ENCODE data around the gene SMIM33.
"Not testable (repeated sequence)": the region's sequence is repeated elsewhere in the genome, so short reads cannot be mapped to it uniquely, and the experiment has no call there.

The SMIM33 gene

DNA sequence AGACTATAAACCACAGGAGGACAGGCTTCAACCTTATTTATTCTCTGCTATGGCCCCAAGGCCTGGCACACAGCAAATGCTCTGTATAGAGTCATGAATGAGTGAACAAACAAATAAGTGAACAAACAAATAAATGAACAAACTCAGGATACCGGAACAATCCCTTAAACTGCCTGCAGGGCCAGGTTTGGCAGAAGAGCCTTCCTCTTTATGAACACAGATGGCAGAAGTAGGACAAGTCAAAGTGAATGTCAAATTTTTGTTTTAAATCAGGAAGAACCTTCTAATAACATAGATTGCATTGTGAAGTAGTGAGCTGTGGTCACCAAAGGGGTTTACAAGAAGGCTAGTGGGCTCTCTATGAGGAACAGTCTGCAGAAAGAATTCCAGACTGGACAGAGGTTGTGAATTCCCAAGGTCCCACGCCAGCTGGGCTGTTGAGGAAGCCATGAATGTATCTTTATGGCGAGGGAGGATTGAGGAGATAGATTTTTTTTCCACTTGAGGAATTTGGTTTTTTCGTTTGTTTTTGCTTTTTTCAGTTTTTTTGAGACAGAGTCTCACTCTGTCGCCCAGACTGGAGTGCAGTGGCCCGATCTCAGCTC lies 42.1 kb downstream of the SMIM33 start:
- in situ Hi-C loops (cut with HindIII; ENCODE audit: low pct_ligation_motif_present, low pct_unique_long_range_greater_than_20kb, low sequenced_read_pairs) = no loop called here
- no peak for DNase-seq

DNA sequence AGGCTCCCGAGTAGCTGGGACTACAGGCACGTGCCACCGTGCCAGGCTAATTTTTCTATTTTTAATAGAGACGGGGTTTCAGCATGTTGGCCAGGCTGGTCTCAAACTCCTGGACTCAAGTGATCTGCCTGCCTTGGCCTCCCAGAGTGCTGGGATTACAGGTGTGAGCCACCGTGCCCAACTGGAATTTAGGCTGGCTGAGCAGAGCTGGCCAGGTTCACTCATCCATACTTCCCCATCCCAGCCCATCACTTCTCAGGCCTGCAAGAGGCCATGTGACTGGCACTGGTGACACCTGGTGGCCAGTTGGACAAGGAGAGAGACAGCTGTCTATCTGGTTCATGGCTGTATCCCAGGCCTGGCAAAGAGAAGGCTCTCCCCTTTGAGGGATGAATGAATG lies 42.6 kb downstream of the SMIM33 start:
- in situ Hi-C loops (cut with HindIII; ENCODE audit: low pct_ligation_motif_present, low pct_unique_long_range_greater_than_20kb, low sequenced_read_pairs) = not testable (repeated sequence)
- DNase-seq = peak; percentile 79

DNA sequence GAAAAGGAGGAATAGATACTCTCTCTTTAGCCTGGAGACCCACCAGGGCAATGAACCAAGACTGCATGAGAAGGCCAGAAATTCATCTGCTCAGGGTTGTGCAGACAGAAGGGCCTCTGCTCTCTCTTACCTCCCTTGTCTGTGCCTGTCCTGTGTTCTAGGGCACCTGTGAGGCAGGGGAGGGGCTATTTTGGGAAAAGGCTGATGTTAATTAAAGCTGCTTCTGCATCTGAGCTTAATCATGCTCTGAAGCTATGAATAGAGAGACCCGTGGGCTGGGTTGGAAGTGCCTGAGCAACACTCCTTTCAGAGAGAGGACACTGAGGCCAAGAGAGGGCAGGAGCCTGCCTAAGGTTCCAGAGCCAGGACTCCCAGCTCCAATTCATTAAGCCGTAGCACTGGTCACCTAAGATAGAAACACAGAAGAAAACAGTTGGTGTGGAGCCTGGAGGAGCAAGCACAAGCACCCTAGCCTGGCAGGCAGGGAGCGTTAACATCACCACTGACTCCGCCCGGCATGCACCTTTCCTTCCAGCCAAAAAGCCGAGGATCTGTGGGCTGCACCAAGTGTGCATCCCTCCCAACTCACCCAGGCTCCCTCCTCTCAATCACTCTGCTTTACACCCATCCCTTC lies 43.2 kb downstream of the SMIM33 start:
- in situ Hi-C loops (cut with HindIII; ENCODE audit: low pct_ligation_motif_present, low pct_unique_long_range_greater_than_20kb, low sequenced_read_pairs) = no loop called here
- no peak for DNase-seq

DNA sequence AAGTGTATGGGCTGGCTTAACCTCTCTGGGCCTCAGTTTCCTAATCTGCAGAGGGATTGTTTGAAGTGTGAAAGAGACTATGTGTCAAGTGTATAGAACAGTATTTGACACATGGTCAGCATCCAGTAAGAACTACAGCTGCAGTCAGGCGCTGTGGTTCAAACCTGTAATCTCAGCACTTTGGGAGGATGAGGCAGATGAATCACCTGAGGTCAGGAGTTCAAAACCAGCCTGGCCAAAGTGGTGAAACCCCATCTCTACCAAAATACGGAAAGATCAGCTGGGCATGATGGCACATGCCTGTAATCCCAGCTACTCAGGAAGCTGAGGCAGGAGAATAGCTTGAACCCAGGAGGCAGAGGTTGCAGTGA lies 43.7 kb downstream of the SMIM33 start:
- in situ Hi-C loops (cut with HindIII; ENCODE audit: low pct_ligation_motif_present, low pct_unique_long_range_greater_than_20kb, low sequenced_read_pairs) = no loop called here
- no peak for DNase-seq

DNA sequence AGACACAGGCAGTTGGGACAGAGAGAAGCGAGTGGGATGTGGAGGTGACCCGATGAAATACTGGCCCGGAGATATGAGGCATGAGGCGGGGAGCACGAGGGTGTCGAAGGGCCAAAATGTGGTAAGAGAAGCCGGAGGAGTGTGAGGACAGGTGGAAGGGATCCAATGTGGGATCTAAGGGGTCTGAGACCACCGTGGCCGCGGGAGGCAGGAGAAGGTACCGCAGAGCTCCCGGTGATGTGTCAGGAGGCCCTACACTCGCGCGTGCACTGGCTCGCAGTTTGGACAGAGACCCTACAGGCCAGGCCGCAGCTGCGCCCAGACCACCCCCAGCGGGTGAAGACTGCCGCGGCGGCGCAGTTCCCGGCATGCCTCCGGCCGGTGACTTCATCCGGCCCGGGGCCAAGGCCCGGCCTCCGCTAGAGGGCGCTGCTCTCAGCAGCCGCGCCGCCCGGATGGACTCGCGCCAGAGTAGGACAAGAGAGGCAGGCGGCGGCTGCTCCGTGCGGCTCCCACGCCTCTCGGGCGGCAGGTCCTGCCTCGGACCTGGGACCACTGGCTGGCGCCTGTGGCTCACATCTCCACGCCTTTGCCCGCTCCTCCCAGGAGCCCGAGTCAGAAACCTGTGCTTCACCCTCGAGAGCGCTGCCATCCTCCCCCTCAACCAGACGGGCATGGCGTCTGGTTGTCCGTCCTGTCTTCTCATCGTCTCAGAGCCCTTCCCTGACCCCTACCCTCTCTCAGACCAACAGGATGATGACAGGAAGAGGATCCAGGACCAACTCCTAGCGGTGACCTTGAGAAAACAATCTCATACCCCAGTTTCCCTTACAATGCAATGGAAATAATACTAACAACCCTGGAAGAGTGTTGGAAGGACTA lies 47.1 kb downstream of the SMIM33 start:
- DNase-seq = peak; percentile 82
- in situ Hi-C loops (cut with HindIII; ENCODE audit: low pct_ligation_motif_present, low pct_unique_long_range_greater_than_20kb, low sequenced_read_pairs) = no loop called here

Data from ACHN (cell line).